ENCODE results near the gene LRRC3C.
"Not testable (repeated sequence)": the region's sequence is repeated elsewhere in the genome, so short reads cannot be mapped to it uniquely, and the experiment has no call there.

Gene LRRC3C

DNA sequence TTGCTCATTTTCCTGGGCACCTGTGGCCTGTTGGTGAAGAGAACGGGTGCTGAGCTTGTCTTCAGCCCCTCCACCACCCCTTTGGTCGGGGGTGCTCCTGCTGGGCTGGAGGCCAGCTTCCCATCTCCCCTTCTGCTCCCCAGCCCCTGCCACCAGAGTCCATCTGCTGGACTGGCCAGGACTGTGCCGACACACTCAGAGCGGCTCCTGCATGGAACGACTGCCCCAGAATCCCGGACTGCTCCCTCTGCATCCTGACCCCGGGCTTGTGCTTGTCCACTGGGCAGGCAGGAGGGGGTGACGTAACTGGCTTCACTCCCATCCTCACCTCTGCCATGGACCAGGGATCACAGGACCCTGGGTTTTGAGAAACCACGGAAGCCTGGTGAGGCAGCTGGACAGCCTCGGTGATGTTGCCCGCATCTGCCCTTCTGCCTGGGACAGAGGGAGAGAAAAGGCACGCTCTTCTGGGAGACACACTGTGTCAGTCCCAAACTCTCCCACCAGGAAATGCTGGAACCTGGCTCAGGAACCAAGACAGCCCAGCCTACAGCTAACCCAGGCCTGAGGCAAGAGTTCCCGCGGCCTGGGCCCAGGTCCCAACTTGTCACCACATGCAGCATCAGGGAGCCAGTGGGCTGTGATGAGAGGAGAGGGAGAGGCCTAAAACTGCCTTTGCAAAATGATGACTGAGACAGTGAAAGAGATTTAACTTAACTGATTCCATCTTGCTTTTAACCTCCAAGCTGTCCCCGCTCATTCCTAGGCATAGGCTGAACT lies 19.2 kb downstream of the LRRC3C start:
- Histone ChIP-seq H3K27ac (ENCODE audit: low read depth, low read length) (no peak overlapping the region), H3K4me1 (ENCODE audit: control insufficient read depth in 1 of 2, insufficient read depth in 2 of 2, low read length in 2 of 2) (no peaks in the 10 kb centered on the region), H3K4me3 (ENCODE audit: low read depth in 1 of 2, low read length in 2 of 2) (no peak overlapping the region), H3K36me3 (ENCODE audit: control insufficient read depth in 1 of 2, insufficient read depth in 2 of 2, low read length in 2 of 2) (no peaks in the 10 kb centered on the region), H3K27me3 (ENCODE audit: control insufficient read depth in 1 of 2, insufficient read depth in 2 of 2, low read length in 2 of 2) (peaks cover 0 to 4% of the 10 kb centered on the region in 2 donors), H3K9me3 (ENCODE audit: control insufficient read depth in 1 of 2, low read length in 2 of 2) (no peaks in the 10 kb centered on the region), H3K9ac (ENCODE audit: low read depth in 1 of 2, low read length in 2 of 2) (no peak overlapping the region)

GRCh38 chr17:39948489-39948828 lies 20.9 kb downstream of the LRRC3C start:
- H3K27ac ChIP-seq (ENCODE audit: low read depth, low read length); H3K36me3 ChIP-seq (ENCODE audit: control insufficient read depth in 1 of 2, insufficient read depth in 2 of 2, low read length in 2 of 2); H3K4me3 ChIP-seq (ENCODE audit: low read depth in 1 of 2, low read length in 2 of 2); H3K27me3 ChIP-seq (ENCODE audit: control insufficient read depth in 1 of 2, insufficient read depth in 2 of 2, low read length in 2 of 2); H3K9me3 ChIP-seq (ENCODE audit: control insufficient read depth in 1 of 2, low read length in 2 of 2); H3K4me1 ChIP-seq (ENCODE audit: control insufficient read depth in 1 of 2, insufficient read depth in 2 of 2, low read length in 2 of 2); H3K9ac ChIP-seq (ENCODE audit: low read depth in 1 of 2, low read length in 2 of 2): not testable (repeated sequence)

DNA sequence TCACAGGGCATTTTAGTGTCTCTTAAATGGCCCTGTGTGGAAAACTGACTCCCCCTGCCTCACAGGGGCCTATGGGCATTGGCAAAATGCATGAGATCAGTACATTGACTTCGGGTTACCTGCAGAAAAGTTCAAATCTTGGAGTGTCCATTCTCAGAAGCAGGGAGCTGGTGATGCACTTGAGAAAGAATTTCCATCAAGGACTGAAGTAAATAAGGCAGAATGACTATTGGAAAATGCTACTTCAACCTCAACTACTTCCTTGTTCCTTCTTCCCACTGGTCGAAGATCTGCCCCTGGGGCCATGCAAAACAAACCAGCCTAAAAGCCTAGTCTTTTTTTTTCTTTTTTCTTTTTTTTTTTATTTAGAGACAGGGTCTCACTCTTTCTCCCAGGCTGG lies 21.5 kb downstream of the LRRC3C start:
- Histone ChIP-seq H3K9ac (ENCODE audit: low read depth in 1 of 2, low read length in 2 of 2) (no peak overlapping the region), H3K4me3 (ENCODE audit: low read depth in 1 of 2, low read length in 2 of 2) (no peak overlapping the region), H3K4me1 (ENCODE audit: control insufficient read depth in 1 of 2, insufficient read depth in 2 of 2, low read length in 2 of 2) (peaks cover 11 to 12% of the 10 kb centered on the region in 2 donors), H3K27ac (ENCODE audit: low read depth, low read length) (no peak overlapping the region), H3K36me3 (ENCODE audit: control insufficient read depth in 1 of 2, insufficient read depth in 2 of 2, low read length in 2 of 2) (no peaks in the 10 kb centered on the region), H3K27me3 (ENCODE audit: control insufficient read depth in 1 of 2, insufficient read depth in 2 of 2, low read length in 2 of 2) (peaks cover 0 to under 1% of the 10 kb centered on the region in 2 donors), H3K9me3 (ENCODE audit: control insufficient read depth in 1 of 2, low read length in 2 of 2) (no peaks in the 10 kb centered on the region)

- Histone ChIP-seq H3K27me3 (ENCODE audit: control insufficient read depth in 1 of 2, insufficient read depth in 2 of 2, low read length in 2 of 2) (no peaks in the 10 kb centered on the region), H3K27ac (ENCODE audit: low read depth, low read length) (no peak overlapping the region), H3K9ac (ENCODE audit: low read depth in 1 of 2, low read length in 2 of 2) (no peak overlapping the region), H3K36me3 (ENCODE audit: control insufficient read depth in 1 of 2, insufficient read depth in 2 of 2, low read length in 2 of 2) (no peaks in the 10 kb centered on the region), H3K4me1 (ENCODE audit: control insufficient read depth in 1 of 2, insufficient read depth in 2 of 2, low read length in 2 of 2) (peaks cover 11 to 12% of the 10 kb centered on the region in 2 donors), H3K4me3 (ENCODE audit: low read depth in 1 of 2, low read length in 2 of 2) (no peak overlapping the region), H3K9me3 (ENCODE audit: control insufficient read depth in 1 of 2, low read length in 2 of 2) (no peaks in the 10 kb centered on the region)
Measured at GRCh38 chr17:39950871-39951348, 23.4 kb downstream of the LRRC3C start.

GRCh38 chr17:39951924-39952679 lies 24.6 kb downstream of the LRRC3C start:
- H3K9ac ChIP-seq (ENCODE audit: low read depth in 1 of 2, low read length in 2 of 2), result peak overlapping the region; percentile 41 to 78
- peak overlapping the region; percentile 51 to 73 for H3K4me3 ChIP-seq (ENCODE audit: low read depth in 1 of 2, low read length in 2 of 2)
- peaks cover 11 to 12% of the 10 kb centered on the region in 2 donors for H3K4me1 ChIP-seq (ENCODE audit: control insufficient read depth in 1 of 2, insufficient read depth in 2 of 2, low read length in 2 of 2)
- H3K36me3 ChIP-seq (ENCODE audit: control insufficient read depth in 1 of 2, insufficient read depth in 2 of 2, low read length in 2 of 2), result no peaks in the 10 kb centered on the region
- H3K27ac ChIP-seq (ENCODE audit: low read depth, low read length), result no peak overlapping the region
- H3K9me3 ChIP-seq (ENCODE audit: control insufficient read depth in 1 of 2, low read length in 2 of 2), result no peaks in the 10 kb centered on the region
- H3K27me3 ChIP-seq (ENCODE audit: control insufficient read depth in 1 of 2, insufficient read depth in 2 of 2, low read length in 2 of 2), result no peaks in the 10 kb centered on the region

DNA sequence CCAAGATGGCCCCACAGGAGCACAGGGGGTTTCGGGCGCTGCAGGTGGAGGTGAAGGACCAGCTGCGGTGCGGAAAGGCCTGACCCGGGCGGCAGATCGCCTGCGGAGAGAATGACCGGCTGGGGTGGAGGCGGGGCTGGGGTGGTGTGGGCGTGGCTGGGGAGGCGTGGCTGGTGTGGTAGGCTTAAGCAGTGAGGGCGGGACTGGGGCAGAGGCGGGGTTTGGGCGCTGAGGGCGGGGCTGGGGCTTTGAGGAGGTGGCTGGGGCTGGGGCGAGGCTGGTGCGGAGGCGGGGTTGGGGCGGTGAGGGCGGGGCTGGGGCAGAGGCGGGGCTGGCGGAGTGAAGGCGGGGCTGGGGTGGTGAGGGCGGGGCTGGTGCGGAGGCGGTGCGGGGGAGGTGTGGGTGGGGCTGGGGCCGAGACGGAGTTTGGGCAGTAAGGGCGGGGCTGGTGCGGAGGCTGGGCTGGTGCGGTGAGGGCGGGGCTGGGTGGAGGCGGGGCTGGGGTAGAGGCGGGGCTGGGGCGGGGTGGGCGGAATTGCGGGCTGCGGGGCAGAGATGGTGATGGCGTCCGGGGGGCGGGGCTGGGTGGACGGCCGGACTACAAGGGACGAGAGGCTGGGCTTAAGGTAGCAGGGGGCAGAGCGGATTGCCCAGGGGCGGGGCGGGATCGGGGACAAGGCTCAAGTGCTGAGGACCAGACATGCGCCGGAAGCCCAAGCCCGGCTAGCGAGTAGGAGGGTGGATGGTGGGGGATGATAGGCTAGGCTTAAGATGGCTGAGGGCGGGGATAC lies 25.3 kb downstream of the LRRC3C start:
- H3K4me1 ChIP-seq (ENCODE audit: control insufficient read depth in 1 of 2, insufficient read depth in 2 of 2, low read length in 2 of 2), result peaks cover 11 to 12% of the 10 kb centered on the region in 2 donors
- H3K4me3 ChIP-seq (ENCODE audit: low read depth in 1 of 2, low read length in 2 of 2), result peak overlapping the region; percentile 67 to 73
- peak overlapping the region; percentile 50 for H3K27ac ChIP-seq (ENCODE audit: low read depth, low read length)
- H3K9ac ChIP-seq (ENCODE audit: low read depth in 1 of 2, low read length in 2 of 2), result peak overlapping the region; percentile 41 to 78
- H3K9me3 ChIP-seq (ENCODE audit: control insufficient read depth in 1 of 2, low read length in 2 of 2), result no peaks in the 10 kb centered on the region
- H3K27me3 ChIP-seq (ENCODE audit: control insufficient read depth in 1 of 2, insufficient read depth in 2 of 2, low read length in 2 of 2), result no peaks in the 10 kb centered on the region
- no peaks in the 10 kb centered on the region for H3K36me3 ChIP-seq (ENCODE audit: control insufficient read depth in 1 of 2, insufficient read depth in 2 of 2, low read length in 2 of 2)

- no peaks in the 10 kb centered on the region for H3K27me3 ChIP-seq (ENCODE audit: control insufficient read depth in 1 of 2, insufficient read depth in 2 of 2, low read length in 2 of 2)
- peaks cover 11 to 12% of the 10 kb centered on the region in 2 donors for H3K4me1 ChIP-seq (ENCODE audit: control insufficient read depth in 1 of 2, insufficient read depth in 2 of 2, low read length in 2 of 2)
- peak overlapping the region in 1 of 2 donors; percentile 77 for H3K9ac ChIP-seq (ENCODE audit: low read depth in 1 of 2, low read length in 2 of 2)
- H3K36me3 ChIP-seq (ENCODE audit: control insufficient read depth in 1 of 2, insufficient read depth in 2 of 2, low read length in 2 of 2), result no peaks in the 10 kb centered on the region
- H3K9me3 ChIP-seq (ENCODE audit: control insufficient read depth in 1 of 2, low read length in 2 of 2), result no peaks in the 10 kb centered on the region
- peak overlapping the region; percentile 50 for H3K27ac ChIP-seq (ENCODE audit: low read depth, low read length)
- H3K4me3 ChIP-seq (ENCODE audit: low read depth in 1 of 2, low read length in 2 of 2), result peak overlapping the region; percentile 67 to 71
Measured at GRCh38 chr17:39953471-39953888, 25.9 kb downstream of the LRRC3C start.

DNA sequence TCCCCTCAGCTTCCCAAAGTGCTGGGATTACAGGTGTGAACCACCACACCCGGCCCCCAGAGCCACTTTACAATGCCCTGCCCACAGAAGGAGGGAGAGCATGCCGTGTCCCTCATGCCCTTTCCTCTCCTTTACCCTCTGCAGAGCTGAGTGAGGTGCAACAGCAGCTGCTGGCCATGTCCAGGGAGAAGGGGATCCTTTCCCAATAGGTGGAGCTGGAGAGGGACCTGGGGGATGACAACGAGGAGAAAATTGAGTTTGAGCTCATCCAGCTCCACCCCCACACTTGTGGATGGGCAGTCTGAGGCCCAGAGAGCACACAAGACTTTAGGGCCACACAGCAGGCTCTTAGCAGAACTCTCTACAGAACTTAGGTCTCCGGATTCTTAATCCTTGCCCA lies 27.3 kb downstream of the LRRC3C start:
- Histone ChIP-seq H3K27me3 (ENCODE audit: control insufficient read depth in 1 of 2, insufficient read depth in 2 of 2, low read length in 2 of 2) (no peaks in the 10 kb centered on the region), H3K4me1 (ENCODE audit: control insufficient read depth in 1 of 2, insufficient read depth in 2 of 2, low read length in 2 of 2) (peaks cover 11 to 15% of the 10 kb centered on the region in 2 donors), H3K9me3 (ENCODE audit: control insufficient read depth in 1 of 2, low read length in 2 of 2) (no peaks in the 10 kb centered on the region), H3K27ac (ENCODE audit: low read depth, low read length) (no peak overlapping the region), H3K9ac (ENCODE audit: low read depth in 1 of 2, low read length in 2 of 2) (no peak overlapping the region), H3K36me3 (ENCODE audit: control insufficient read depth in 1 of 2, insufficient read depth in 2 of 2, low read length in 2 of 2) (no peaks in the 10 kb centered on the region), H3K4me3 (ENCODE audit: low read depth in 1 of 2, low read length in 2 of 2) (no peak overlapping the region)

DNA sequence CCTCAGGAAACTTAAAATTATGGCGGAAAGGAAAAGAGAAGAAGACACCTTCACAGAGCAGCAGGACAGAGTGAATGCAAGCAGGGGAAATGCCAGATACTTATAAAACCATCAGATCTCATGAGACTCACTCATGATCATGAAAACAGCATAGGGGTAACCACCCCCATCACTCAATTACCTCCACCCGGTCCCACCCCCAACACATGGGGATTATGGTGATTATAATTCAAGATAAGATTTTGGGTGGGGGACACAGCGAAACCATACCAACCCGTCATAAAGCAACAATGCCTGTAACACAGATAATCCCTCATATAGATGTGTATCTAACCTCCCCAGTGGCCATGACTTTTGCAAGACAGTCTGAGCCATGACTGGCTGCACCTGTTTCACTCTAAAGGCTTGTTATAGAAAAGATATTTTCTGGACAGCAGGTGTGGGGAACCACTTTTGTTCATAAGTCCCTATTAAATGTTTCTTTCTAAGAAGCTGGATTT lies 28.2 kb downstream of the LRRC3C start:
- Histone ChIP-seq H3K9ac (ENCODE audit: low read depth in 1 of 2, low read length in 2 of 2) (no peak overlapping the region), H3K27me3 (ENCODE audit: control insufficient read depth in 1 of 2, insufficient read depth in 2 of 2, low read length in 2 of 2) (no peaks in the 10 kb centered on the region), H3K36me3 (ENCODE audit: control insufficient read depth in 1 of 2, insufficient read depth in 2 of 2, low read length in 2 of 2) (no peaks in the 10 kb centered on the region), H3K4me1 (ENCODE audit: control insufficient read depth in 1 of 2, insufficient read depth in 2 of 2, low read length in 2 of 2) (peaks cover 15 to 17% of the 10 kb centered on the region in 2 donors), H3K27ac (ENCODE audit: low read depth, low read length) (no peak overlapping the region), H3K9me3 (ENCODE audit: control insufficient read depth in 1 of 2, low read length in 2 of 2) (no peaks in the 10 kb centered on the region), H3K4me3 (ENCODE audit: low read depth in 1 of 2, low read length in 2 of 2) (no peak overlapping the region)
